ENCODE data around the gene EBF3. TPM values are rescaled to one million over a fixed set of nuclear protein-coding genes. Genes with fewer than 3 reads are reported as not detected.

EBF3 gene
- total and polyA plus RNA-seq, 2 experiments from 2014 or later: 0.27 to 0.49 TPM

DNA sequence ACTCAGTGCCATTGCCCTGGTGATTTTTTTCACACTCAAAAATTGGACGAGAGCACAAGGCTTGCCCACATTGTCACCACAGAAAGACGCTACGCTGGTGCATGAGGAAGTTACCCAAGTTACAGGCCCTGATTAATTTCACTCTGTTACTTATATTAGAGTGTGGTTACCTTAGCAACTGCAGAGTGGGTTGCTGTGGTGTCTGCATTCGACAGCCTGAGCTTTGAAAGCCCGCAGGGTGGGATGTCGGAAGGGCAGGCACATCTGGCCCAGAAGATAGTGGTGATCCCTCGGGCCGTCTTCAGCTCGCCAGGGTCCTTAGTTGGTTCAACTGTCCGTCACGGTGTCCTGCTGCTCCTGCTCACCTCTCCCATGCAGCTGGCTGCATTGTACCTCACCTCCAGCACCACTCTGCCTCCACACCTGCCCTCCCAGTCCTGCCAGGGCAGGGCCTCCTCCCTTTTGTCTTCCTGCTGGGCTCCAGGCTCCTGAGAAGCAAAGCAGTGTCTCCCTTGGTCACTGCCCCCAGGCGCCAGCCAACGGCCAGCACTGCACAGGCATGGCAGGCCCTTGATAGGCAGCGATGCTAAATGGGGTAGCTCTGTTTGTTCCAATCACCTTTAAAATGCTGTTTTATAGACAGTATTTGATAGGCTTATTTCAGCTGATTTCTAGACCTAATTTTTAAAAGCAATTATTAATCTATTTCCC is 167.2 kb downstream of the EBF3 start (continued):
- TF ChIP-seq, protein P1, sequence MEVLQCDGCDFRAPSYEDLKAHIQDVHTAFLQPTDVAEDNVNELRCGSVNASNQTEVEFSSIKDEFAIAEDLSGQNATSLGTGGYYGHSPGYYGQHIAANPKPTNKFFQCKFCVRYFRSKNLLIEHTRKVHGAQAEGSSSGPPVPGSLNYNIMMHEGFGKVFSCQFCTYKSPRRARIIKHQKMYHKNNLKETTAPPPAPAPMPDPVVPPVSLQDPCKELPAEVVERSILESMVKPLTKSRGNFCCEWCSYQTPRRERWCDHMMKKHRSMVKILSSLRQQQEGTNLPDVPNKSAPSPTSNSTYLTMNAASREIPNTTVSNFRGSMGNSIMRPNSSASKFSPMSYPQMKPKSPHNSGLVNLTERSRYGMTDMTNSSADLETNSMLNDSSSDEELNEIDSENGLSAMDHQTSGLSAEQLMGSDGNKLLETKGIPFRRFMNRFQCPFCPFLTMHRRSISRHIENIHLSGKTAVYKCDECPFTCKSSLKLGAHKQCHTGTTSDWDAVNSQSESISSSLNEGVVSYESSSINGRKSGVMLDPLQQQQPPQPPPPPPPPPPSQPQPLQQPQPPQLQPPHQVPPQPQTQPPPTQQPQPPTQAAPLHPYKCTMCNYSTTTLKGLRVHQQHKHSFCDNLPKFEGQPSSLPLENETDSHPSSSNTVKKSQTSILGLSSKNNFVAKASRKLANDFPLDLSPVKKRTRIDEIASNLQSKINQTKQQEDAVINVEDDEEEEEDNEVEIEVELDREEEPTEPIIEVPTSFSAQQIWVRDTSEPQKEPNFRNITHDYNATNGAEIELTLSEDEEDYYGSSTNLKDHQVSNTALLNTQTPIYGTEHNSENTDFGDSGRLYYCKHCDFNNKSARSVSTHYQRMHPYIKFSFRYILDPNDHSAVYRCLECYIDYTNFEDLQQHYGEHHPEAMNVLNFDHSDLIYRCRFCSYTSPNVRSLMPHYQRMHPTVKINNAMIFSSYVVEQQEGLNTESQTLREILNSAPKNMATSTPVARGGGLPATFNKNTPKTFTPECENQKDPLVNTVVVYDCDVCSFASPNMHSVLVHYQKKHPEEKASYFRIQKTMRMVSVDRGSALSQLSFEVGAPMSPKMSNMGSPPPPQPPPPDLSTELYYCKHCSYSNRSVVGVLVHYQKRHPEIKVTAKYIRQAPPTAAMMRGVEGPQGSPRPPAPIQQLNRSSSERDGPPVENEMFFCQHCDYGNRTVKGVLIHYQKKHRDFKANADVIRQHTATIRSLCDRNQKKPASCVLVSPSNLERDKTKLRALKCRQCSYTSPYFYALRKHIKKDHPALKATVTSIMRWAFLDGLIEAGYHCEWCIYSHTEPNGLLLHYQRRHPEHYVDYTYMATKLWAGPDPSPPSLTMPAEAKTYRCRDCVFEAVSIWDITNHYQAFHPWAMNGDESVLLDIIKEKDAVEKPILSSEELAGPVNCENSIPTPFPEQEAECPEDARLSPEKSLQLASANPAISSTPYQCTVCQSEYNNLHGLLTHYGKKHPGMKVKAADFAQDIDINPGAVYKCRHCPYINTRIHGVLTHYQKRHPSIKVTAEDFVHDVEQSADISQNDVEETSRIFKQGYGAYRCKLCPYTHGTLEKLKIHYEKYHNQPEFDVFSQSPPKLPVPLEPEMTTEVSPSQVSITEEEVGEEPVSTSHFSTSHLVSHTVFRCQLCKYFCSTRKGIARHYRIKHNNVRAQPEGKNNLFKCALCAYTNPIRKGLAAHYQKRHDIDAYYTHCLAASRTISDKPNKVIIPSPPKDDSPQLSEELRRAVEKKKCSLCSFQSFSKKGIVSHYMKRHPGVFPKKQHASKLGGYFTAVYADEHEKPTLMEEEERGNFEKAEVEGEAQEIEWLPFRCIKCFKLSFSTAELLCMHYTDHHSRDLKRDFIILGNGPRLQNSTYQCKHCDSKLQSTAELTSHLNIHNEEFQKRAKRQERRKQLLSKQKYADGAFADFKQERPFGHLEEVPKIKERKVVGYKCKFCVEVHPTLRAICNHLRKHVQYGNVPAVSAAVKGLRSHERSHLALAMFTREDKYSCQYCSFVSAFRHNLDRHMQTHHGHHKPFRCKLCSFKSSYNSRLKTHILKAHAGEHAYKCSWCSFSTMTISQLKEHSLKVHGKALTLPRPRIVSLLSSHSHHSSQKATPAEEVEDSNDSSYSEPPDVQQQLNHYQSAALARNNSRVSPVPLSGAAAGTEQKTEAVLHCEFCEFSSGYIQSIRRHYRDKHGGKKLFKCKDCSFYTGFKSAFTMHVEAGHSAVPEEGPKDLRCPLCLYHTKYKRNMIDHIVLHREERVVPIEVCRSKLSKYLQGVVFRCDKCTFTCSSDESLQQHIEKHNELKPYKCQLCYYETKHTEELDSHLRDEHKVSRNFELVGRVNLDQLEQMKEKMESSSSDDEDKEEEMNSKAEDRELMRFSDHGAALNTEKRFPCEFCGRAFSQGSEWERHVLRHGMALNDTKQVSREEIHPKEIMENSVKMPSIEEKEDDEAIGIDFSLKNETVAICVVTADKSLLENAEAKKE (CRISPR knock-in tag; IDR thresholded peaks at IDR 0.05): no peak
- no peak for TF ChIP-seq ZNF114 (CRISPR knock-in tag; IDR thresholded peaks at IDR 0.05)
- no peak for TF ChIP-seq JUNB (IDR thresholded peaks at IDR 0.05; ENCODE audit: unreplicated experiment)
- TF ChIP-seq, protein P2, sequence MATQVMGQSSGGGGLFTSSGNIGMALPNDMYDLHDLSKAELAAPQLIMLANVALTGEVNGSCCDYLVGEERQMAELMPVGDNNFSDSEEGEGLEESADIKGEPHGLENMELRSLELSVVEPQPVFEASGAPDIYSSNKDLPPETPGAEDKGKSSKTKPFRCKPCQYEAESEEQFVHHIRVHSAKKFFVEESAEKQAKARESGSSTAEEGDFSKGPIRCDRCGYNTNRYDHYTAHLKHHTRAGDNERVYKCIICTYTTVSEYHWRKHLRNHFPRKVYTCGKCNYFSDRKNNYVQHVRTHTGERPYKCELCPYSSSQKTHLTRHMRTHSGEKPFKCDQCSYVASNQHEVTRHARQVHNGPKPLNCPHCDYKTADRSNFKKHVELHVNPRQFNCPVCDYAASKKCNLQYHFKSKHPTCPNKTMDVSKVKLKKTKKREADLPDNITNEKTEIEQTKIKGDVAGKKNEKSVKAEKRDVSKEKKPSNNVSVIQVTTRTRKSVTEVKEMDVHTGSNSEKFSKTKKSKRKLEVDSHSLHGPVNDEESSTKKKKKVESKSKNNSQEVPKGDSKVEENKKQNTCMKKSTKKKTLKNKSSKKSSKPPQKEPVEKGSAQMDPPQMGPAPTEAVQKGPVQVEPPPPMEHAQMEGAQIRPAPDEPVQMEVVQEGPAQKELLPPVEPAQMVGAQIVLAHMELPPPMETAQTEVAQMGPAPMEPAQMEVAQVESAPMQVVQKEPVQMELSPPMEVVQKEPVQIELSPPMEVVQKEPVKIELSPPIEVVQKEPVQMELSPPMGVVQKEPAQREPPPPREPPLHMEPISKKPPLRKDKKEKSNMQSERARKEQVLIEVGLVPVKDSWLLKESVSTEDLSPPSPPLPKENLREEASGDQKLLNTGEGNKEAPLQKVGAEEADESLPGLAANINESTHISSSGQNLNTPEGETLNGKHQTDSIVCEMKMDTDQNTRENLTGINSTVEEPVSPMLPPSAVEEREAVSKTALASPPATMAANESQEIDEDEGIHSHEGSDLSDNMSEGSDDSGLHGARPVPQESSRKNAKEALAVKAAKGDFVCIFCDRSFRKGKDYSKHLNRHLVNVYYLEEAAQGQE (IDR thresholded peaks at IDR 0.05; ENCODE audit: unreplicated experiment): no peak
- TF ChIP-seq CREB1 (CRISPR knock-in tag; IDR thresholded peaks at IDR 0.05; ENCODE audit: low read depth): no peak
- no peak for TF ChIP-seq STAT1 (IDR thresholded peaks at IDR 0.05; ENCODE audit: unreplicated experiment)
- no peak for TF ChIP-seq EZH2 (IDR thresholded peaks at IDR 0.05; ENCODE audit: low read depth, unreplicated experiment)
